ENCODE measurements around the gene PERP. TPM values are rescaled to one million over a fixed set of nuclear protein-coding genes. Genes with fewer than 3 reads are reported as not detected.

Gene PERP
- total RNA-seq, 1 experiment from 2014 or later: 103 TPM

DNA sequence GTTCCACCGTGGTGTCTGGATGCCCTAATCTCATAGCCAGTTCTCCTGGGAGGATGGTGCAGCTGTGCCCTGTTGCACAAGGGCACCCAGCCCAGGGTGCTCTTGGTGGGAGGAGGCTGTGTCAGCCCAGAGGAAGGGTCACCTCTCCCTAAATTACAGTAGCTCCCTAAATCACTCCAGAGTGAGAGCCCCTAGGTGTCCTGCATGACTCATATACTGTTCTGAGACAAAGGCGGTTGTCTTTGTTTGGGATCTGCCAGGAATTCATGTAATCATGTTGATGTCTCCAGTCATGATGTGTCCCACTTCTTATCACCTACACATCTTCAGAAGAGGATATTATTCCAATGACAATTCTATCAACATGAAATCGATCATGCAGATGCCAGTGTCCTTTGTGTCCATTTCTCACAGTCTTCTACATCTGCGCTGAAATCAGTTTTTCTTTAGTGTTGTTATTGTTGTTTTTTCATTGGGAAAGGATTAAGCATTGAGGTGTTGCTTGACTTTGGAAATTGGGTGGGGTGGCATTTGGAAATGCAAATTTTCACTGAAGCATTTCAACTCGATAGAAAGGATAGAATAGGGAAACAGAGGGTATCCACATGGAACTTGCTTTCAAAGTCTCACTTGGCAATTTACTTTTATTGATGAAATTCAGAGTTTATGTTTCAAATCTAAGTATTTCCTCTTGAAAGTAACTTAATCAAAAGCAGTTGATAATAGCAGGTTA is 19.5 kb downstream of the PERP start:
- peak; percentile 3 for DNase-seq
- H3K9me3 Mint-ChIP-seq (ENCODE audit: low read depth, unreplicated experiment): no peaks in the 10 kb centered on the region
- peaks cover 31% of the 10 kb centered on the region for H3K4me1 Mint-ChIP-seq (ENCODE audit: low read depth, unreplicated experiment)
- H3K4me3 Mint-ChIP-seq (ENCODE audit: low read depth, unreplicated experiment): peak overlapping the region; percentile 43
- CTCF ChIA-PET: interaction anchor here (1.1 to 1.6 kb wide), 2 partner anchors 18 to 81 kb away, joined by 3 to 6 read pairs; no protein-coding TSS in a partner anchor
- BruUV-seq (replicated peaks): no TSS peak
- intact Hi-C loops (cut with micrococcal nuclease; ENCODE audit: unreplicated experiment): loop anchor here (2.0 to 5.0 kb wide), 3 partner anchors 17 to 80 kb away; no protein-coding TSS in a partner anchor
- H3K27me3 Mint-ChIP-seq (ENCODE audit: unreplicated experiment): no peaks in the 10 kb centered on the region
- H3K36me3 Mint-ChIP-seq (ENCODE audit: insufficient read depth, unreplicated experiment): peaks cover 19% of the 10 kb centered on the region
- TF ChIP-seq, protein P1, sequence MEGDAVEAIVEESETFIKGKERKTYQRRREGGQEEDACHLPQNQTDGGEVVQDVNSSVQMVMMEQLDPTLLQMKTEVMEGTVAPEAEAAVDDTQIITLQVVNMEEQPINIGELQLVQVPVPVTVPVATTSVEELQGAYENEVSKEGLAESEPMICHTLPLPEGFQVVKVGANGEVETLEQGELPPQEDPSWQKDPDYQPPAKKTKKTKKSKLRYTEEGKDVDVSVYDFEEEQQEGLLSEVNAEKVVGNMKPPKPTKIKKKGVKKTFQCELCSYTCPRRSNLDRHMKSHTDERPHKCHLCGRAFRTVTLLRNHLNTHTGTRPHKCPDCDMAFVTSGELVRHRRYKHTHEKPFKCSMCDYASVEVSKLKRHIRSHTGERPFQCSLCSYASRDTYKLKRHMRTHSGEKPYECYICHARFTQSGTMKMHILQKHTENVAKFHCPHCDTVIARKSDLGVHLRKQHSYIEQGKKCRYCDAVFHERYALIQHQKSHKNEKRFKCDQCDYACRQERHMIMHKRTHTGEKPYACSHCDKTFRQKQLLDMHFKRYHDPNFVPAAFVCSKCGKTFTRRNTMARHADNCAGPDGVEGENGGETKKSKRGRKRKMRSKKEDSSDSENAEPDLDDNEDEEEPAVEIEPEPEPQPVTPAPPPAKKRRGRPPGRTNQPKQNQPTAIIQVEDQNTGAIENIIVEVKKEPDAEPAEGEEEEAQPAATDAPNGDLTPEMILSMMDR (IDR thresholded peaks at IDR 0.05; ENCODE audit: unreplicated experiment): no peak
- peak overlapping the region; percentile 92 for H3K27ac Mint-ChIP-seq (ENCODE audit: unreplicated experiment)

DNA sequence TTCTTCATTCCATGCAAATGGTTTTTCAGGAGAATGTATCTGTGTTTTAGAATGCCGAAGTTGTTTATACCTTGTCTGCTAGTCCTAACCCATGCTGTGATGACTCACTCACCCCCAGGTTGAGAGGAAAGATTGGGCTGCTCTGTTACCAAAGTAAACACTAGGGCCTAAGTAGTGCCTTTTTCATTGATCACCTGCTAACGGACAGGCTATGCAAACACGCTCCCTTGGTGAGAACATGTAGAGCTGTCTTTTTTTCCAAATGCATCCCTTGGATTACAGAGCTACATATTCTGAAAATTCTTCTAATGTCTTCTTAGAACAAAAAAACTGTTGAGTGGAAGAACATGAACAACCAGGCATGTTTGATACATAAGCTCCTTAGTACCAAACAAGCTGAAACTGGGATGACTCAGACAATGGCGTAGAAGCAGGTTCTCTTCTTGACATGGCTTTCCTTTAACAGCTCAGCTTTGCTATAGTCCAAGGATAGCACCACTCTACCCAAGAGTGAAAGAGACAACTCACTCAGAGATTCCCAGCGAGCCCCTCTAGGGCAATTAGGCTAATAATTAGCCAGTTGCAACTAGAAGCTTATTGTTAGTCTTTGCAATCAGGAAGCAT is 20.5 kb downstream of the PERP start:
- DNase-seq: peak; percentile 65
- no TSS peak for BruUV-seq (replicated peaks)
- intact Hi-C loops (cut with micrococcal nuclease; ENCODE audit: unreplicated experiment): loop anchor here (5.0 kb wide), 2 partner anchors 49 to 79 kb away; no protein-coding TSS in a partner anchor
- CTCF ChIA-PET: interaction anchor here (1.1 to 1.6 kb wide), 2 partner anchors 19 to 80 kb away, joined by 3 to 6 read pairs; no protein-coding TSS in a partner anchor
- H3K4me1 Mint-ChIP-seq (ENCODE audit: low read depth, unreplicated experiment): peaks cover 31% of the 10 kb centered on the region
- peak overlapping the region; percentile 43 for H3K4me3 Mint-ChIP-seq (ENCODE audit: low read depth, unreplicated experiment)
- TF ChIP-seq, protein P1 (IDR thresholded peaks at IDR 0.05; ENCODE audit: unreplicated experiment): no peak
- H3K27me3 Mint-ChIP-seq (ENCODE audit: unreplicated experiment): no peaks in the 10 kb centered on the region
- no peaks in the 10 kb centered on the region for H3K9me3 Mint-ChIP-seq (ENCODE audit: low read depth, unreplicated experiment)
- peak overlapping the region; percentile 92 for H3K27ac Mint-ChIP-seq (ENCODE audit: unreplicated experiment)
- peaks cover 19% of the 10 kb centered on the region for H3K36me3 Mint-ChIP-seq (ENCODE audit: insufficient read depth, unreplicated experiment)

DNA sequence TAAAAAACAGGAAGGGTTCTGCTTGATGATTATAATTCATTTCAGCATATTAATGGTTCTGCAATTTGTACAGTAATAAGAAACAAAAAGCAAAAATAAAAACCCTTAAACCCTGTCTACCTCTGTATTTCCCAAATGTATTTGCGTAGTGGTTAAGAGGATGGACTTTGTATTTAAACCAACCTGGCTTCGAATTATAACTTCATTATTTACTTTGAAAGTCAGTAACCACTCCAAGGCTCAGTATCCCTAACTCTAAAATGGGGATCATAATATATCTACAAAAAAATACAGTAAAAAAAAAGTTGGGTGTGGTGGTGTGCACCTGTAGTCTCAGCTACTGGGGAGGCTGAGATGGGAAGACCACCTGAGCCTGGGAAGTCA is 21.4 kb downstream of the PERP start:
- no TSS peak for BruUV-seq (replicated peaks)
- Mint-ChIP-seq H3K4me1 (ENCODE audit: low read depth, unreplicated experiment) (peaks cover 31% of the 10 kb centered on the region), H3K4me3 (ENCODE audit: low read depth, unreplicated experiment) (no peak overlapping the region), H3K27ac (ENCODE audit: unreplicated experiment) (peak overlapping the region; percentile 42), H3K9me3 (ENCODE audit: low read depth, unreplicated experiment) (no peaks in the 10 kb centered on the region), H3K36me3 (ENCODE audit: insufficient read depth, unreplicated experiment) (peaks cover 19% of the 10 kb centered on the region), H3K27me3 (ENCODE audit: unreplicated experiment) (no peaks in the 10 kb centered on the region)
- intact Hi-C loops (cut with micrococcal nuclease; ENCODE audit: unreplicated experiment): loop anchor here (5.0 kb wide), 2 partner anchors 49 to 79 kb away; no protein-coding TSS in a partner anchor
- CTCF ChIA-PET: interaction anchor here (0.6 kb wide), 1 partner anchor 14 kb away, joined by 3 read pairs; no protein-coding TSS in a partner anchor
- DNase-seq: no peak
- TF ChIP-seq, protein P1 (IDR thresholded peaks at IDR 0.05; ENCODE audit: unreplicated experiment): no peak

DNA sequence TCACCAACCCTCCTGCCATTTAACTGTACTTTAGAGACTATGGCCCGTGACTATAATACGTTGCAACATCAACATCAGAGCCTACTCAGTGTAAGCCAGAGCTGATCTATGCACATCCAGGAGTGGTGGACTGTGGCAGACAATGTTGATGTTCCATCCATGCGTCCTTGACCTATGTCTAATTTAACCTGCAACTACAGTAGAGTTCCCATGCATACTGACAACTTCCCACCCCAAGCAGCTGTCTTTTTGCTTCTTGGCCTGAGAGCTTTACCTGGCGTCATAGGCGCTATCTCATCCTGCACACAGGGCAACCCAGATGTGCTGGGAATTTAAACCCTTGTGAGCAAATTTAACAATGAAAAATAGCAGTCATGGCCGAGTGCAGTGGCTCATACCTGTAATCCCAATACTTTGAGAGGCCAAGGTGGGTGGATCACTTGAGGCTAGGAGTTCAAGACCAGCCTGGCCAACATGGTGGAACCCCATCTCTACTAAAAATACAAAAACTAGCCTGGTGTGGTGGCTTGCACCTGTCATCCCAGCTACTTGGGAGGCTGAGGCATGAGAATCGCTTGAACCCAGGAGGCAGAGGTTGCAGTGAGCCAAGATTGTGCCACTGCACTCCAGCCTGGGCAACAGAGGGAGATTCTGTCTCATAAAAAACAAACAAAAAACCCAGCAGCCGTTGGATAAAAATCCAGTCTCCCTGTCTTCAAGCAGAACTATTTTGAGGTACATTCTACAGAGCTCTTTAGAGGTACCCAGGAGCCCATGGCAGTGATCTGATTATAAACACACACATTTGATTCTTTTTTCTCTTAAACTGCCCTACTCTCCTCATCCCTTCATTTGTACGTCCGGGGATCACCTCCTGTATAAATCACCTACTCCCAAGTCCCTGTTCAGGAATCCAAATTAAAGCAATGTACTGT is 22.0 kb downstream of the PERP start:
- BruUV-seq (replicated peaks): no TSS peak
- no peak for DNase-seq
- intact Hi-C loops (cut with micrococcal nuclease; ENCODE audit: unreplicated experiment): loop anchor here (5.0 kb wide), 2 partner anchors 48 to 78 kb away; no protein-coding TSS in a partner anchor
- H3K4me3 Mint-ChIP-seq (ENCODE audit: low read depth, unreplicated experiment): no peak overlapping the region
- peaks cover 15% of the 10 kb centered on the region for H3K36me3 Mint-ChIP-seq (ENCODE audit: insufficient read depth, unreplicated experiment)
- peak overlapping the region; percentile 42 for H3K27ac Mint-ChIP-seq (ENCODE audit: unreplicated experiment)
- H3K27me3 Mint-ChIP-seq (ENCODE audit: unreplicated experiment): no peaks in the 10 kb centered on the region
- H3K9me3 Mint-ChIP-seq (ENCODE audit: low read depth, unreplicated experiment): no peaks in the 10 kb centered on the region
- peaks cover 32% of the 10 kb centered on the region for H3K4me1 Mint-ChIP-seq (ENCODE audit: low read depth, unreplicated experiment)
- TF ChIP-seq, protein P1 (IDR thresholded peaks at IDR 0.05; ENCODE audit: unreplicated experiment): no peak
- CTCF ChIA-PET: interaction anchor here (0.6 kb wide), 1 partner anchor 15 kb away, joined by 3 read pairs; no protein-coding TSS in a partner anchor
